Left renal cortex interstitium (tissue), 4 donors: ENCODE measurements around the gene INTS4. TPM values are rescaled to one million over a fixed set of nuclear protein-coding genes. Genes with fewer than 3 reads are reported as not detected.

Experiments
- polyA plus RNA-seq, 4 donors: library from polyadenylated mRNA; unstranded; fragments of 120-200 nt; gene quantifications; one replicate each; pipeline ENCODE4 v1.2.1, GENCODE V29; 2013; ENCODE audit not compliant: insufficient read length in 4 of 4

The INTS4 gene
- polyA plus RNA-seq, 4 donors, result 39.9 to 46.9 (median 44.3) TPM

Other genes starting within 250 kb of the INTS4 start
- gene RSF1, start 173.9 kb downstream of the INTS4 start, polyA plus RNA-seq, result 10 to 100 TPM; 51.1 to 73.1 (median 65.7) TPM
- 10 to 100 TPM; 45.0 to 58.9 (median 50.3) TPM for gene AAMDC, start 173.5 kb downstream of the INTS4 start, polyA plus RNA-seq
- 10 to 100 TPM; 11.7 to 16.9 (median 13.3) TPM for gene KCTD14, start 28.6 kb upstream of the INTS4 start, polyA plus RNA-seq
- under 1 TPM in 3 of 4 donors, not detected in 1; 0.34 to 0.46 (median 0.43) TPM for gene THRSP, start 69.2 kb upstream of the INTS4 start, polyA plus RNA-seq
- 100 to 1,000 TPM; 143 to 218 (median 152) TPM for gene NDUFC2, start 85.2 kb upstream of the INTS4 start, polyA plus RNA-seq
- 10 to 100 TPM; 57.5 to 61.1 (median 58.9) TPM for gene ALG8, start 145.0 kb upstream of the INTS4 start, polyA plus RNA-seq
- gene KCTD21, start 194.0 kb upstream of the INTS4 start, polyA plus RNA-seq, result 1 to 10 TPM; 8.3 to 9.9 (median 9.1) TPM
- 1 to 10 TPM; 4.3 to 8.2 (median 5.8) TPM for gene USP35, start 194.3 kb upstream of the INTS4 start, polyA plus RNA-seq